Measurements from ENCODE around the gene STX5. TPM values are rescaled to one million over a fixed set of nuclear protein-coding genes. Genes with fewer than 3 reads are reported as not detected.
"Not testable (repeated sequence)": the region's sequence is repeated elsewhere in the genome, so short reads cannot be mapped to it uniquely, and the experiment has no call there.

STX5 gene
- total and polyA plus RNA-seq, 10 donors = 20.9 to 50.7 (median 42.6) TPM

DNA sequence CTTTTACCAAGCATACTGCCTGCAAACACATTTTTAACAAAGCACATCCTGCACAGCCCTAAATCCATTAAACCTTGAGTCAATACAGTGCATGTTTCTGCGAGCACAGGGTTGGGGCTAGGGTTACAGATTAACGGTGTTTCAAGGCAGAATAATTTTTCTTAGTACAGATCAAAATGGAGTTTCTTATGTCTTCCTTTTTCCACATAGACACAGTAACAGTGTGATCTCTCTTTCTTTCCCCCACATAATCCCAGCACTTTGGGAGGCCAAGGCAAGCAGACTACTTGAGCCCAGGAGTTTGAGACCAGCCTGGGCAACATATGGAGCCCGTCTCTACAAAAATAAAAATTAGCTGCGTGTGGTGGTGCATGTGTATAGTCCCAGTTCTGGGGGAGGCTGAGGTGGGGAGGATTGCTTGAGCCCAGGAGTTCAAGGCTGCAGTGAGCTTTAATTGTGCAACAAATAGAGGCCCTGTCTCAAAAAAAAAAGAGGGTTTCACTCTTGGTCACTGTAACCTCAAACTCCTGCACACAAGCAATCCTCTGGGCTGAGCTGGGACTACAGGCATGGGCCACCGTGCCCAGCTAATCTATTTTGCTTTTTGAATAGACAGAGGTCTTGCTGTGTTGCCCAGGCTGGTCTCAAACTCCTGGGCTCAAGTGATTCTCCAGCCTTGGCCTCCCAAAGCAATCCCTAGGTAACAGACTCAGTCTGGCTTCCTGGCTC, 29.1 kb upstream of the STX5 start:
- peak; percentile 27 for DNase-seq
- intact Hi-C loops (cut with DNase I; ENCODE audit: low total_unique reads) = loop anchor here (10.0 kb wide), 1 partner anchor 466 kb away; no protein-coding TSS in a partner anchor
- no peaks in the 10 kb centered on the region for H3K9me3 ChIP-seq
- H3K36me3 ChIP-seq = no peaks in the 10 kb centered on the region
- H3K27ac ChIP-seq = no peak overlapping the region
- no peak overlapping the region for H3K4me3 ChIP-seq
- peaks cover 11 to 37% (median 22%) of the 10 kb centered on the region in 6 donors for H3K4me1 ChIP-seq
- 78 to 87% (median 81%) methylated on average over 5 of the region's 5 CpGs for WGBS, 5 donors
- TF ChIP-seq POLR2A (IDR thresholded peaks at IDR 0.05) = no peak
- TF ChIP-seq, protein P1, sequence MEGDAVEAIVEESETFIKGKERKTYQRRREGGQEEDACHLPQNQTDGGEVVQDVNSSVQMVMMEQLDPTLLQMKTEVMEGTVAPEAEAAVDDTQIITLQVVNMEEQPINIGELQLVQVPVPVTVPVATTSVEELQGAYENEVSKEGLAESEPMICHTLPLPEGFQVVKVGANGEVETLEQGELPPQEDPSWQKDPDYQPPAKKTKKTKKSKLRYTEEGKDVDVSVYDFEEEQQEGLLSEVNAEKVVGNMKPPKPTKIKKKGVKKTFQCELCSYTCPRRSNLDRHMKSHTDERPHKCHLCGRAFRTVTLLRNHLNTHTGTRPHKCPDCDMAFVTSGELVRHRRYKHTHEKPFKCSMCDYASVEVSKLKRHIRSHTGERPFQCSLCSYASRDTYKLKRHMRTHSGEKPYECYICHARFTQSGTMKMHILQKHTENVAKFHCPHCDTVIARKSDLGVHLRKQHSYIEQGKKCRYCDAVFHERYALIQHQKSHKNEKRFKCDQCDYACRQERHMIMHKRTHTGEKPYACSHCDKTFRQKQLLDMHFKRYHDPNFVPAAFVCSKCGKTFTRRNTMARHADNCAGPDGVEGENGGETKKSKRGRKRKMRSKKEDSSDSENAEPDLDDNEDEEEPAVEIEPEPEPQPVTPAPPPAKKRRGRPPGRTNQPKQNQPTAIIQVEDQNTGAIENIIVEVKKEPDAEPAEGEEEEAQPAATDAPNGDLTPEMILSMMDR (IDR thresholded peaks at IDR 0.05 in 8 of 11, conservative IDR thresholded peaks at IDR 0.05 in 3 of 11) = no peak
- TF ChIP-seq POLR2AphosphoS5 (IDR thresholded peaks at IDR 0.05) = no peak
- no peaks in the 10 kb centered on the region for H3K27me3 ChIP-seq (replicated peaks in 1 of 7)

DNA sequence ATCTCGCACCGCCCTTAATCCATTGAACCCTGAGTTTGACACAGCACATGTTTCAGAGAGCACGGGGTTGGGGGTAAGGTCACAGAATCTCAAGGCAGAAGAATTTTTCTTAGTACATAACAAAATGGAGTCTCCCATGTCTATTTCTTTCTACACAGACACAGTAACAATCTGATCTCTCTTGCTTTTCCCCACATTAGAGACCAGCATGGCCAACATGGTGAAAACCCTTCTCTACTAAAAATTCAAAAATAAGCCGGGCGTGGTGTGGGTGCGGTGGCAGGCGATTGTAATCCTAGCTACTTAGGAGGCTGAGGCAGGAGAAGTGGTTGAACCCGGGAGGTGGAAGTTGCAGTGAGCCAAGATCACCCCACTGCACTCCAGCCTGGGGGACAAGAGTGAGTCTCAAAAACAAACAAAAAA, 27.4 kb upstream of the STX5 start:
- H3K27me3 ChIP-seq (replicated peaks in 1 of 7); H3K27ac ChIP-seq; H3K36me3 ChIP-seq; H3K4me3 ChIP-seq; H3K9me3 ChIP-seq: not testable (repeated sequence)
- 85 to 91% (median 90%) methylated on average over 6 to 8 of the region's 8 CpGs for WGBS, 5 donors
- intact Hi-C loops (cut with DNase I; ENCODE audit: low total_unique reads) = loop anchor here (5.0 kb wide), 1 partner anchor 72 kb away; the partner anchor contains the start of gene TMEM179B
- peak; percentile 27 for DNase-seq
- peaks cover 13 to 51% (median 31%) of the 10 kb centered on the region in 6 donors for H3K4me1 ChIP-seq

DNA sequence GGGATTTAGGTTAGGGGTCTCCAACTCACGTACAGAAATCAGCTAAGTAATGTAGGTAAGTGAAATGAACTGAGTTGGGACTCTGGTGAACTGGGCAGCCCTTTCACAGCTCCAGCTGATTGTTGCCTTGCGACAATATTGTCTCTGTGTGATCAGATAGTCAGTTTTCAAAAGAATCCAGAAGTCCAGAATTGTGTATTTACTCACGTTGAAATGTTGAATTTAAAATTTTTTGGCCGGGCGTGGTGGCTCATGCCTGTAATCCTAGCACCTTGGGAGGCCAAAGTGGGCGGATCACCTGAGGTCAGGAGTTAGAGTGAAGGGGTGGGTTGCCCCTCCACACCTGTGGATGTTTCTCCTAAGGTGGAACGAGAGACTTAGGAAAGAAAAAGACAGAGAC, 26.4 kb upstream of the STX5 start:
- WGBS, 5 donors = 77 to 86% (median 86%) methylated on average over 7 of the region's 7 CpGs
- intact Hi-C loops (cut with DNase I; ENCODE audit: low total_unique reads) = loop anchor here (5.0 kb wide), 1 partner anchor 71 kb away; the partner anchor contains the start of gene TMEM179B
- TF ChIP-seq, protein P1 (IDR thresholded peaks at IDR 0.05 in 8 of 11, conservative IDR thresholded peaks at IDR 0.05 in 3 of 11) = no peak
- TF ChIP-seq POLR2A (IDR thresholded peaks at IDR 0.05) (no peak), POLR2AphosphoS5 (IDR thresholded peaks at IDR 0.05) (no peak)
- H3K36me3 ChIP-seq = peaks cover 0 to 17% (median 13%) of the 10 kb centered on the region in 6 donors
- peaks cover 23 to 61% (median 41%) of the 10 kb centered on the region in 6 donors for H3K4me1 ChIP-seq
- peak overlapping the region in 1 of 8 donors; percentile 87 for H3K4me3 ChIP-seq
- no peaks in the 10 kb centered on the region for H3K27me3 ChIP-seq (replicated peaks in 1 of 7)
- DNase-seq = peak; percentile 56
- H3K9me3 ChIP-seq = no peaks in the 10 kb centered on the region
- peak overlapping the region in 1 of 8 donors; percentile 18 for H3K27ac ChIP-seq

DNA sequence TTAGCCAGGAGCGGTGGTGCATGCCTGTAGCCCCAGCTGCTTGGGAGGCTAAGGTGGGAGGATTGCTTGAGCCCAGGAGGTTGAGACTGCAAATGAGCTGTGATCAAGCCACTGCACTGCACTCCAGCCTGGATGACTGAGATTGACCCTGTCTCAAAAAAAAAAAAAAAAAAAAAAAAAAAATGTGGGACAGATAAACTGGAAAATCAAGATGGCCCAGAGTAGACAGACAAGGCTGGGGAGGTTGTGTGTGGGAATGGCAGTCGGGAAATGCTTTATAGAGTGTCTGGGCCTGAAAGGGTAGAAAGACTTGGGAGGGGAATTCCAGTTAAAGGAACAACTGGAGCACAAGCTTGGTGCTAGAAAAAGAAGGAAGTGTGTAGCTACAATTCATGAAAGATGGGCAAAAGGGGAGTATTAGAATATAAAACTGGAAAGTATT, 25.7 kb upstream of the STX5 start:
- no peak for DNase-seq
- Histone ChIP-seq H3K9me3 (no peaks in the 10 kb centered on the region), H3K36me3 (peaks cover 0 to 23% (median 19%) of the 10 kb centered on the region in 6 donors), H3K4me3 (peak overlapping the region in 2 of 8 donors; percentile 86 to 87), H3K4me1 (peaks cover 19 to 62% (median 42%) of the 10 kb centered on the region in 6 donors), H3K27me3 (replicated peaks in 1 of 7) (no peaks in the 10 kb centered on the region), H3K27ac (peak overlapping the region in 2 of 8 donors; percentile 18 to 89)
- intact Hi-C loops (cut with DNase I; ENCODE audit: low total_unique reads) = loop anchor here (5.0 kb wide), 1 partner anchor 70 kb away; the partner anchor contains the start of gene TMEM179B
- TF ChIP-seq POLR2AphosphoS5 (IDR thresholded peaks at IDR 0.05) = no peak
- TF ChIP-seq, protein P1 (IDR thresholded peaks at IDR 0.05 in 8 of 11, conservative IDR thresholded peaks at IDR 0.05 in 3 of 11) = no peak
- WGBS, 5 donors = 52 to 73% (median 55%) methylated on average over 2 of the region's 2 CpGs
